Activated naive CD8-positive, alpha-beta T cell (primary cell): ENCODE measurements around the gene TIMM50.

Source experiments
- H3K27ac Mint-ChIP-seq: one replicate; pipeline ENCODE4 v1.8.0; 2021; ENCODE audit warnings: mixed read lengths
- H3K27me3 Mint-ChIP-seq: one replicate; pipeline ENCODE4 v1.8.0; 2021; ENCODE audit warnings: mixed read lengths
- H3K36me3 Mint-ChIP-seq: one replicate; pipeline ENCODE4 v1.8.0; 2021; ENCODE audit warnings: mixed read lengths
- H3K4me1 Mint-ChIP-seq: one replicate; pipeline ENCODE4 v1.8.0; 2021; ENCODE audit warnings: low read depth, mixed read lengths
- H3K4me3 Mint-ChIP-seq: one replicate; pipeline ENCODE4 v1.8.0; 2021; ENCODE audit warnings: mild to moderate bottlenecking, mixed read lengths
- H3K9me3 Mint-ChIP-seq: one replicate; pipeline ENCODE4 v1.8.0; 2021; ENCODE audit warnings: low read depth, mixed read lengths

The TIMM50 gene

DNA sequence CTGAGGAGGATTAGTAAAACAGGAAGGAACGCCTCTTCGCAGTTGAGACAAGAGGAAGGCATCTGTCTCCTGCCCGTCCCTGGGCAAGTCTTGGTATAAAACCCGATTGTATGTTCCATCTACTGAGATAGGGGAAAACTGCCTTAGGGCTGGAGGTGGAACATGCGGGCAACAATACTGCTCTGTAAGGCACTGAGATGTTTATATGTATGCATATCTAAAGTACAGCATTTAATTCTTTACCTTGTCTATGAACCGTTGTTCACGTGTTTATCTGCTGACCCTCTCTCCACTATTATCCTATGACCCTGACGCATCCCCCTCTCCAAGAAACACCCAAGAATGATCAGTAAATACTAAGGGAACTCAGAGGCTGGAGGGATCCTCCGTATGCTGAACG lies 722 bp upstream of the TIMM50 start:
- H3K27me3 Mint-ChIP-seq: no peaks in the 10 kb centered on the region
- peaks cover 24% of the 10 kb centered on the region for H3K4me1 Mint-ChIP-seq
- no peaks in the 10 kb centered on the region for H3K36me3 Mint-ChIP-seq
- H3K9me3 Mint-ChIP-seq: no peaks in the 10 kb centered on the region
- H3K4me3 Mint-ChIP-seq: peak overlapping the region; percentile 97
- peak overlapping the region; percentile 89 for H3K27ac Mint-ChIP-seq

DNA sequence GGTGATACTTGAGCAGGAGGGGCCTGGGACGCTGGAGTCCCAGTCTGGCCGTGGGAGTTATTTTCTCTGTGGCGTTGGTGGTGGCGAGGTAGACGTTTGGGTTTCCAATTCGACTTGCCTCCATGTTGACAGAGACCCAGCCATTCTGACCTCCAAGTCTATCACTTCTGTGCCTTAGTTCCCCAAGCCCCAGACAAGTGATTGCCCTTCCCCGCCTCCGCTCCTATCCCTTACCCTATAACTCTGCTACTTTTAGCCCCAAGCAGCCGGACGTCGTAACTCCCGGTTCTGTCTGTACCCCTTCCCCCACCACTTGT lies 549 bp downstream of the TIMM50 start:
- no peaks in the 10 kb centered on the region for H3K9me3 Mint-ChIP-seq
- H3K27ac Mint-ChIP-seq: peak overlapping the region; percentile 89
- no peaks in the 10 kb centered on the region for H3K27me3 Mint-ChIP-seq
- H3K4me3 Mint-ChIP-seq: peak overlapping the region; percentile 97
- H3K36me3 Mint-ChIP-seq: no peaks in the 10 kb centered on the region
- H3K4me1 Mint-ChIP-seq: peaks cover 24% of the 10 kb centered on the region

DNA sequence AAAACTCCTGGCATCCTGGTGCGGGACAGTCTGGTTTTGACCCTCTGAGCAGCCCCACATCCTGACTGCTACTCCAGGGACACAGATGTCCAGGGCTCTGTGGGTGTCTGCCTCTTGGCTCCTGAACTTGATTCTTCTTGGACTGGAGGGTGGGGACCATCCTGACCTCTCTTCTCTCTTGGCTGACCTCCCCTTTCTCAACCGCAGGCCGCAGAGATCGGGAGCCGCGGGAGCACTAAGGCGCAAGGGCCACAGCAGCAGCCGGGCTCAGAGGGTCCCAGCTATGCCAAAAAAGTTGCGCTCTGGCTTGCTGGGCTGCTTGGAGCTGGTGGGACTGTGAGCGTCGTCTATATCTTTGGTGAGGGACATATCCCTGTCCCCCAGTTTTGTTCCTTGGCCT lies 1.0 kb downstream of the TIMM50 start:
- Mint-ChIP-seq H3K4me1 (peaks cover 24% of the 10 kb centered on the region), H3K27ac (peak overlapping the region; percentile 89), H3K27me3 (no peaks in the 10 kb centered on the region), H3K36me3 (peaks cover under 1% of the 10 kb centered on the region), H3K9me3 (no peaks in the 10 kb centered on the region), H3K4me3 (peak overlapping the region; percentile 97)

DNA sequence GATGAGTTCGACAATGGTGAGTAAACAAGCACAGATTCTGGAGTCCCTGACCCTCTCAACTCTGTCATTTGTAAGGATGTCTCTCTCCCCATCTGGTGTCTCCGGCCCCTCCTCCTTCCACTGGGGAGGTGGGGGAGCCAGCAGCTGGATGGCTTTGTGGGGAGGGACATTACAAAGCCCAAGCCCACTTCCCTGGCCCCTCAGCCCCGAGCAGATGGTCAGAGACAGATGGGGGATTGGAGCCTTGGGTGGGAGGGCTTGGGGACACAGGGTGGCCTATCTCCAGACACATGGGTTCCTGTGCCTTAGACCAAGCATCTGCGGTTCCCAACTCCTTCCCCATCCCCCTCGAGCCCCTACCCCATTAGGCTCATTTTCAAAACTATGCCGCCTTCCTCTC lies 2.5 kb downstream of the TIMM50 start:
- peak overlapping the region; percentile 63 for H3K4me3 Mint-ChIP-seq
- peak overlapping the region; percentile 16 for H3K27ac Mint-ChIP-seq
- no peaks in the 10 kb centered on the region for H3K9me3 Mint-ChIP-seq
- H3K27me3 Mint-ChIP-seq: no peaks in the 10 kb centered on the region
- peaks cover 2% of the 10 kb centered on the region for H3K36me3 Mint-ChIP-seq
- H3K4me1 Mint-ChIP-seq: peaks cover 24% of the 10 kb centered on the region

DNA sequence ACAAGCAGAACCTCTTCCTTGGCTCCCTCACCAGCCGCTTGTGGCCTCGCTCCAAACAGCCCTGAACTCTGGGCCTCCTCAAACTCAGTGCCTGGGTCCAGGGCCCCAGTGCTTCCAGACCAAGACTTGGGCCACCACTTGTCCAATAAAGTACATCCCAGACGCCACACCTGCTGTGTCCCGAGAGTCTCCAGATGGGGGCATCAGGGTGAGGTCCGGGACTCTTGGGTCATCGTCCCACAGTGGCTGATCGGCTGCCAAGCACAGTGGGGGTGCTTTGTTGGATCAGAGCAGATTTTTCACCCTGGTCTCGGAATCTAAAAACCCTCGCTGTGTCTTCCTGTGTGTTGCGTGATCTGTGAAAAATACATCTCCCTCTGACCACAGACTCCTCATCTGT lies 9.1 kb downstream of the TIMM50 start:
- Mint-ChIP-seq H3K4me1 (no peaks in the 10 kb centered on the region), H3K4me3 (no peak overlapping the region), H3K27ac (no peak overlapping the region), H3K9me3 (no peaks in the 10 kb centered on the region), H3K27me3 (no peaks in the 10 kb centered on the region), H3K36me3 (peaks cover 5% of the 10 kb centered on the region)

DNA sequence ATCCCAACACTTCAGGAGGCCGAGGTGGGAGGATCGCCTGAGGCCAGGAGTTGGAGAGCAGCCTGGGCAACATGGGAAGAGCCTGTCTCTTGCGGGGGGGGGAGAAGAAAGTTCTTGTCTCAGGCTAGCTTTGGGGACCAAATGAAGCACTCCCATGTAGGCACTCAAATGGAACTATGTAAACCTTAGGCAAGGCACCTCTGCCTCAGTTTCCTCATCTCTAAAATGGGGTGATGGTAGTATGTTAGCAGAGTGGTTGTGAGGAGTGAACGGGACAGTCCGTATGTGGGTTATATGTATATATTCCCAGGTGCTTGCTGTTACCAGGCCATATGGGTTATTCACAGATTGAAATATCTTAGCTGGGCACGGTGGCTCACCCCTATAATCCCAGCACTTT lies 11.6 kb downstream of the TIMM50 start:
- no peak overlapping the region for H3K4me3 Mint-ChIP-seq
- H3K27ac Mint-ChIP-seq: no peak overlapping the region
- H3K27me3 Mint-ChIP-seq: no peaks in the 10 kb centered on the region
- H3K9me3 Mint-ChIP-seq: no peaks in the 10 kb centered on the region
- no peaks in the 10 kb centered on the region for H3K4me1 Mint-ChIP-seq
- peaks cover 4% of the 10 kb centered on the region for H3K36me3 Mint-ChIP-seq

DNA sequence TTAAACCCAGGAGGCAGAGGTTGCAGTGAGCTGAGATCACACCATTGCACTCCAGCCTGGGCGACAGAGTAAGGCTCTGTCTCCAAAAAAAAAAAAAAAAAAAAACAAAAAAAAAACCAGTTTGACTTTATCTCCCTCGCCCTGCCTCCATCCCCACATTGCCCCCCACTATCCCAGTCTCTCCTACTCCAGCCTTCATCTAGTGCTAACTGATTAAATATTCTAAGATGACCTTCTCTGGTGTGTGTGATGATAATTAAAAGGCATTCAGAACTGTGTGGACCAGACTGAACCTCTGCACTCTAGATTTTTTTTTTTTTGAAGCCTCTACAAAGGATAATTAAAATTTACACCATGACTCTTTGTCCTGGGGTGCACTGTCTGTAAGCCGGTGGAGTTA lies 12.2 kb downstream of the TIMM50 start:
- Mint-ChIP-seq H3K36me3 (peaks cover 4% of the 10 kb centered on the region), H3K9me3 (no peaks in the 10 kb centered on the region), H3K27me3 (no peaks in the 10 kb centered on the region), H3K4me3 (no peak overlapping the region), H3K4me1 (no peaks in the 10 kb centered on the region), H3K27ac (no peak overlapping the region)

DNA sequence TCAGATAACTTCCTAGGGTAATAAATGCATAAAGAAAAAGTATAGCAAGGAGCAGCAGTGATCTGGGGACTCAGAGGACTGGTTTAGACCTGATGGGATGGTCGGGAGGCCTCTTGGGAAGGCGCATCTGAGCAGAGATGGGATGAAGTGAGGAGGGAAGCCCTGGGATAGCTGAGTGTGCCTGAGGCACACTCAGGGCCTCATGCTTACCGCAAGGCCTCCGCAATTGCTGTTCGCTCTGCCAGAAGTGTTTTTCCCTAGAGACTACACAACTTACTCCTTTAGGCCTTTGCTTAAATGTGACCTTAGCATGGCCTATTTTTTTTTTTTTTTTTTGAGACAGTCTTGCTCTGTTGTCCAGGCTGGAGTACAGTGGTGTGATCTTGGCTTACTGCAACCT lies 14.0 kb downstream of the TIMM50 start:
- H3K4me1 Mint-ChIP-seq: peaks cover 12% of the 10 kb centered on the region
- H3K27ac Mint-ChIP-seq: no peak overlapping the region
- H3K9me3 Mint-ChIP-seq: no peaks in the 10 kb centered on the region
- no peaks in the 10 kb centered on the region for H3K36me3 Mint-ChIP-seq
- H3K4me3 Mint-ChIP-seq: no peak overlapping the region
- H3K27me3 Mint-ChIP-seq: peaks cover 10% of the 10 kb centered on the region

DNA sequence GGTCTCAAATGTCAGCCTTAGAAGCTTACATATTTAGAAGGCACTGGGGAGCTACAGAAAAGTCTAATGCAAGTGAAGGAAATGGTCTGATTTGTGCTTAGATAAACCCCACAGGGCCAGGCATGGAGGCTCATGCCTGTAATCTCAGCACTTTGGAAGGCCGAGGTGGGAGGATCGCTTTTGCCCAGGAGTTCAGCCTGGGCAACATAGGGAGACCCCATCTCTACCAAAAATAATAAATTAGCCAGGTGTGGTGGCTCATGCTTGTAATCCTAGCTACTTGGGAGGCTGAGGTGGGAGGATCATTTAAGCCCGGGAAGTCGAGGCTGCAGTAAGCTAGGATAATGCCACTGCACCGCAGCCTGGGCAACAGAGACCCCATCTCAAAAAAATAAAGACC lies 15.4 kb downstream of the TIMM50 start:
- Mint-ChIP-seq H3K9me3 (no peaks in the 10 kb centered on the region), H3K27ac (no peak overlapping the region), H3K36me3 (no peaks in the 10 kb centered on the region), H3K4me1 (peaks cover 14% of the 10 kb centered on the region), H3K27me3 (peaks cover 19% of the 10 kb centered on the region), H3K4me3 (no peak overlapping the region)

DNA sequence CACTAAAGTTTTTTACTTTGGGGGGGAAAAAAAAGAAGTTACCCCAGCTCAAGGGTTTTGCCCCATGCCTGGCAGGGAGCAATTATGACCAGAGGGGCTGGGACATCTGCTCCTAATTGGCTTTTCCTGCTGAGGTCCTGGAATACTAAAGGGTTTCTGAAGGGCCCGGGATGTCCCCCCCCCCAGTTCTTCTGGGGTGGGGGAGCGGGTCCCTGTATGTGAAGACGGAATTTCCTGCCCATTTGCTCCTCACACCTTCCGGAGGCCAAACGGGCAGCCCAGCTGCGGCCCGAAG lies 17.0 kb downstream of the TIMM50 start:
- peak overlapping the region; percentile 20 for H3K4me3 Mint-ChIP-seq
- peaks cover 14% of the 10 kb centered on the region for H3K4me1 Mint-ChIP-seq
- H3K27me3 Mint-ChIP-seq: peaks cover 21% of the 10 kb centered on the region

DNA sequence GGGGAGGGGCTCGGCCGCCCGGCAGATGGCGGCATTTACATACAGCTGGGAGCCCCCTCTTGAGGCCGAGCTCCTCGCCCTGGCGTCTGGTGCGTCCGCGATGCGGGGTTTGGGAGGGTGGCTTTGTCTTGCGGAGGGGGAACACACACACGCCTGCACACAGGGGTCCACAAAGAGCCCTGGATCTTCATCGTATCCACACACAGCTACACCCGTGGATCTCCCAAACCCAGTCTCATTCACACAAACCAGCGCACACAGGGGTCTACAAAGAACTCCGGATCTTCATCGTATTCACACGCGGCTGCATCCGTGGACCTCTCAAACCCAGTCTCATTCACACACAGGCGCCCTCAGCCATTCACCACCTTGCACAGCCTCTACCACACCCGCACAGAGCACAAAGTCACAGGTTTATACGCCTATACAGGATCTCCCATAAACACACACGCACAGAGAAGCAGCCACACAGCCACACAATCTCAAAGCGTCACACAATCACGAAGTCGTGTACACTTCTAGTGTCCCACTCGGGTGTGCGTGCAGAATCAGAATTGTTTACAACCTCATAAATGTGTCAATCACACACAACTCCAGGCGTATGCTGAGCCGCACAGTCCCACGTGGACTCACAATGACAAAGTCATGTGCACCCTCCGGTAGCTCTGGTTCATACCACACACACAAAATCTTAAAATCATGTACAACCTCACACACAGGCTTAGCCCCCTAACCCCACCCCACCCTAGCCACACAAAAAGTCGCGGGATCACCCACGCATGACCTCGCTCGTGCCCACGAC lies 17.6 kb downstream of the TIMM50 start:
- Mint-ChIP-seq H3K27me3 (peaks cover 21% of the 10 kb centered on the region), H3K4me1 (peaks cover 16% of the 10 kb centered on the region), H3K9me3 (no peaks in the 10 kb centered on the region), H3K27ac (no peak overlapping the region), H3K36me3 (no peaks in the 10 kb centered on the region), H3K4me3 (peak overlapping the region; percentile 70)

More for the DNA sequence above, 17.0 kb downstream of the TIMM50 start:
- Mint-ChIP-seq H3K36me3 (no peaks in the 10 kb centered on the region), H3K9me3 (no peaks in the 10 kb centered on the region), H3K27ac (no peak overlapping the region)

DNA sequence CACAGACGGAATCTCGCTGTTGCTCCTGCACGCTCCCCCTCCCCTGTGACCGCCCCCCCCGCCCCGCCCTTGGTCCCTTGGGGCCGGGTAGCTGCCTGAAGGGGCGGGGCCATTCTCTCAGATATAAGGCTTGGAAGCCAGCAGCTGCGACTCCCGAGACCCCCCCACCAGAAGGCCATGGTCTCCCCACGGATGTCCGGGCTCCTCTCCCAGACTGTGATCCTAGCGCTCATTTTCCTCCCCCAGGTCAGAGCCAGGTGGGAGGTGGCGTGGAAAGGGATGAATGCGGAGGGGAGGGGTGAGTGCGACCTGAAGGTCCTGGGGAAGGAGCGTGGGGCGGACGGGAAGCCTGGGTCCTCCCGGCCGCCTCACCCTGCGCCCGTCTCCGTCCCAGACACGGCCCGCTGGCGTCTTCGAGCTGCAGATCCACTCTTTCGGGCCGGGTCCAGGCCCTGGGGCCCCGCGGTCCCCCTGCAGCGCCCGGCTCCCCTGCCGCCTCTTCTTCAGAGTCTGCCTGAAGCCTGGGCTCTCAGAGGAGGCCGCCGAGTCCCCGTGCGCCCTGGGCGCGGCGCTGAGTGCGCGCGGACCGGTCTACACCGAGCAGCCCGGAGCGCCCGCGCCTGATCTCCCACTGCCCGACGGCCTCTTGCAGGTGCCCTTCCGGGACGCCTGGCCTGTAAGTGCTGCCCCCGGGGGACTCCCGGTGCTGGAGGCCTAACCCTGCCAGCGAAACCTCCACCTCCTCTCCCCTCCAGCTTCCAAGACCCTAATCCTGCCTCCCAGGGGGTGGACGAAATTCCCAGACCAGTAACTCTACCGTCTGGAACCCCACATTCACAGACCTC lies 18.4 kb downstream of the TIMM50 start, which contains the start of gene DLL3:
TSS of gene DLL3 (plus strand) at position 150 of the 845 bp plus-strand sequence. CDS start at position 178, 28 bp downstream.
- Mint-ChIP-seq H3K27ac (no peak within 1 kb of the TSS), H3K4me1 (peaks cover 22% of the 10 kb centered on the region), H3K36me3 (no peaks in the 10 kb centered on the region), H3K9me3 (no peaks in the 10 kb centered on the region), H3K27me3 (peaks cover 23% of the 10 kb centered on the region), H3K4me3 (peak within 1 kb of the TSS; percentile 70)

DNA sequence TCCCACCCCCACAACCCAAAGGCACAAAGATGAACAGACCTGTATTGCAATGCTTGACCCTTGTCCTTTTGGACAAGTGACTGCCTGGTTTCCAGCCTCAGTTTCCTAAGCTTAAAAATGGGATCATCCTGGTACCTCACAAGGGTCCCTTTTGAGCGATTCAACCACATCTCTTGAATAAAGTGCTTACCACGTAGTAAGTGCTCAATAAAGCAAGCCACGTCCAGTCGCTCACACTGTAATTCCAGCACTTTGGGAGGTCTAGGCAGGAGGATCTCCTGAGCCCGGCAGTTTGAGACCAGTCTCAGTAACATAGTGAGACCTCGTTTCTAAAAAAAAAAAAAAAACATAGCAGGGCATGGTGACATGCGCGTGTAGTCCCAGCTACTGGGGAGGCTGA lies 19.3 kb downstream of the TIMM50 start:
- peak overlapping the region; percentile 51 for H3K4me3 Mint-ChIP-seq
- H3K4me1 Mint-ChIP-seq: peaks cover 22% of the 10 kb centered on the region
- peaks cover 25% of the 10 kb centered on the region for H3K27me3 Mint-ChIP-seq

DNA sequence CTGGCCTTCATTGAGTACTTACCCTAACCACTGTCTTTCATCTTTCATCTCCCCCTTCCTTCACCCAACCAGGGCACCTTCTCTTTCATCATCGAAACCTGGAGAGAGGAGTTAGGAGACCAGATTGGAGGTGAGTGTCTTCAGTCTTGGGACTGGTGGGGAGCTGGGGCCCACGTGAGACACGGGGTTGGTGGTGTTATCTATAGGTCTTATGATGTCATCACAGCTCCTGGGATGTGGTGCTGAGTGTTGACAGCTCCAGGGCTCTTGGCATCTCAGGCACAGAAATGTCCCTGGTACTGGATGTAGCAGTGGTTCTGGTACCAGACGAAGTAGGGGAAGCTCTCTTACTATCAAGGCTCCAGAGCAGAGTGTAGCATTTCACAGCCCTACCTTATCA lies 19.9 kb downstream of the TIMM50 start:
- no peaks in the 10 kb centered on the region for H3K36me3 Mint-ChIP-seq
- no peak overlapping the region for H3K4me3 Mint-ChIP-seq
- no peak overlapping the region for H3K27ac Mint-ChIP-seq
- no peaks in the 10 kb centered on the region for H3K9me3 Mint-ChIP-seq
- H3K27me3 Mint-ChIP-seq: peaks cover 25% of the 10 kb centered on the region
- peaks cover 22% of the 10 kb centered on the region for H3K4me1 Mint-ChIP-seq

More for the DNA sequence above, 19.3 kb downstream of the TIMM50 start:
- no peaks in the 10 kb centered on the region for H3K36me3 Mint-ChIP-seq
- no peak overlapping the region for H3K27ac Mint-ChIP-seq
- H3K9me3 Mint-ChIP-seq: no peaks in the 10 kb centered on the region

DNA sequence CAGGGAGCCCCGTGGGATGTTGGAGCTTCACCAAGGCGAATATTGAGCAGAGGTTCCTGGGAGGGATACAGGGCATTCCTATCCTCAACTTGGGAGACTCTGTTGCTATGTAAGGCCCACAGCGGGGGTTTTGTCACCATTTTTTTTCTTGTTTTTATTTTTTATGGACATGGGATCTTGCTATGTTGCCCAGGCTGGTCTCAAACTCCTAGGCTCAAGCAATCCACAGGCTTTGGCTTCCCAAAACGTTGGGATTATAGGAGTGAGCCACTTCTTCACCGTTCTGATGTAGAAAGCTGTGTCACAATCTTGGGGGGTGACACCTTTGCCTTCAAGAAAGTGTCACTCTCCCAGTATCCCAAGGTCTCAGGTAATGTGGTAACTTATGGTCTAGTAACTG lies 20.7 kb downstream of the TIMM50 start:
- H3K36me3 Mint-ChIP-seq: no peaks in the 10 kb centered on the region
- no peak overlapping the region for H3K27ac Mint-ChIP-seq
- H3K27me3 Mint-ChIP-seq: peaks cover 27% of the 10 kb centered on the region
- no peak overlapping the region for H3K4me3 Mint-ChIP-seq
- H3K4me1 Mint-ChIP-seq: peaks cover 23% of the 10 kb centered on the region
- no peaks in the 10 kb centered on the region for H3K9me3 Mint-ChIP-seq
